Endothelial cell of umbilical vein (primary cell): ENCODE measurements around the gene HECTD4. TPM values are rescaled to one million over a fixed set of nuclear protein-coding genes. Genes with fewer than 3 reads are reported as not detected.

Source experiments
- BruUV-seq: library from RNA; stranded (reverse); fragments of 400-500 nt; replicated peaks from 2 replicates; lab custom pipeline; 2021; lab: Mats Ljungman, UMichigan
- CTCF ChIA-PET: fragments of 300-600, 350-600 bp; sonication (Branson Sonifier 250); formaldehyde crosslinking; loops from one replicate; lab custom pipeline; 2021; ENCODE audit warnings: antibody characterized with exemption, inconsistent platforms; lab: Charles Lee
- POLR2A ChIA-PET: fragments of 300-600, 350-600 bp; sonication (Branson Sonifier 250); formaldehyde crosslinking; loops from one replicate; lab custom pipeline; 2021; ENCODE audit warnings: antibody characterized with exemption, inconsistent platforms; lab: Charles Lee
- DNase-seq: peaks from one replicate; pipeline ENCODE4 v3.0.0-alpha.2; 2011; ENCODE audit warnings: low read depth, low spot score
- FAIRE-seq: peaks from 2 replicates; lab custom pipeline; 2011; peaks lifted over from hg19 to GRCh38; lab: Jason Lieb, UNC
- H2AFZ ChIP-seq: 2 replicates; pipeline ENCODE4 v1.6.0; 2012; ENCODE audit warnings: low read depth, low read length, control low read depth, inconsistent platforms
- H3K27ac ChIP-seq: 2 replicates; pipeline ENCODE4 v1.5.1; 2011; ENCODE audit warnings: low read depth, mild to moderate bottlenecking, control low read depth, low read length, moderate library complexity; ENCODE audit not compliant: insufficient read depth
- H3K27me3 ChIP-seq, 2 experiments: 2 replicates each; pipeline versions ENCODE4 v1.6.0 to v1.6.1; 2011; ENCODE audit warnings: low read length in 2 of 2, mixed read lengths in 1 of 2; ENCODE audit not compliant: control insufficient read depth in 2 of 2, insufficient read depth in 2 of 2
- H3K36me3 ChIP-seq, 2 experiments: 2 replicates in 1 of 2; 3 replicates in 1 of 2; pipeline ENCODE4 v1.5.1; 2011; ENCODE audit warnings: low read length in 2 of 2, mild to moderate bottlenecking in 1 of 2, moderate library complexity in 1 of 2; ENCODE audit not compliant: control insufficient read depth in 2 of 2, insufficient read depth in 2 of 2; ENCODE audit errors: extremely low read depth in 1 of 2
- H3K4me1 ChIP-seq: 3 replicates; pipeline ENCODE4 v1.5.1; 2011; ENCODE audit warnings: mild to moderate bottlenecking, low read length; ENCODE audit not compliant: control insufficient read depth, insufficient read depth; ENCODE audit errors: extremely low read depth
- H3K4me2 ChIP-seq: 2 replicates; pipeline ENCODE4 v1.6.1; 2011; ENCODE audit warnings: low read length, control low read depth, mixed read lengths; ENCODE audit not compliant: insufficient read depth
- H3K4me3 ChIP-seq, 3 experiments: fragments of 200-600 bp in 1 of 3; sonication (generic), shearing (Covaris generic) in 1 of 3; replicated peaks in 1 of 3; 2 replicates each; pipeline ENCODE4 v1.5.1; 2011 to 2016; ENCODE audit warnings: control low read depth in 3 of 3, low read length in 3 of 3, mild to moderate bottlenecking in 2 of 3, inconsistent platforms in 1 of 3, low read depth in 1 of 3, moderate library complexity in 1 of 3; ENCODE audit not compliant: insufficient read depth in 1 of 3
- H3K79me2 ChIP-seq: 2 replicates; pipeline ENCODE4 v1.6.0; 2012; ENCODE audit warnings: low read length, inconsistent platforms; ENCODE audit not compliant: control insufficient read depth, insufficient read depth
- H3K9ac ChIP-seq: replicated peaks from 2 replicates; pipeline ENCODE3; 2011; ENCODE audit warnings: low read length, control low read depth; ENCODE audit not compliant: insufficient read depth; ENCODE audit errors: extremely low read depth
- H3K9me1 ChIP-seq: replicated peaks from 3 replicates; pipeline ENCODE4 v1.6.0; 2011; ENCODE audit warnings: mild to moderate bottlenecking, low read length; ENCODE audit not compliant: control insufficient read depth, insufficient read depth; ENCODE audit errors: extremely low read depth
- H3K9me3 ChIP-seq: replicated peaks from 2 replicates; pipeline ENCODE4 v1.5.1; 2012; ENCODE audit warnings: low read length, inconsistent platforms; ENCODE audit not compliant: control insufficient read depth, insufficient read depth
- H4K20me1 ChIP-seq: replicated peaks from 2 replicates; pipeline ENCODE3; 2011; ENCODE audit warnings: mild to moderate bottlenecking, low read length; ENCODE audit not compliant: control insufficient read depth, insufficient read depth; ENCODE audit errors: extremely low read depth
- EZH2 ChIP-seq: IDR thresholded peaks from 2 replicates; pipeline ENCODE4 v1.6.1; 2012; ENCODE audit warnings: borderline replicate concordance, low read depth, mild to moderate bottlenecking, moderate library complexity, low read length, inconsistent platforms; ENCODE audit not compliant: severe bottlenecking
- FOS ChIP-seq: IDR thresholded peaks from 2 replicates; pipeline ENCODE4 v1.6.1; 2011; ENCODE audit warnings: mild to moderate bottlenecking, low read length, moderate library complexity, borderline replicate concordance; ENCODE audit not compliant: insufficient read depth
- GATA2 ChIP-seq: IDR thresholded peaks from 2 replicates; pipeline ENCODE4 v1.7.0; 2011; ENCODE audit warnings: low read depth, mild to moderate bottlenecking, moderate library complexity, mixed read lengths, low read length; ENCODE audit not compliant: insufficient read length, insufficient read depth
- JUN ChIP-seq: IDR thresholded peaks from 2 replicates; pipeline ENCODE4 v1.6.1; 2011; ENCODE audit warnings: borderline replicate concordance, low read depth; ENCODE audit not compliant: insufficient read length, insufficient read depth
- MYC ChIP-seq: IDR thresholded peaks from one replicate; pipeline ENCODE4 v1.6.1; 2011; ENCODE audit warnings: mild to moderate bottlenecking, low read depth, low read length
- POLR2A ChIP-seq: IDR thresholded peaks from 2 replicates; pipeline ENCODE4 v1.6.1; 2012; ENCODE audit warnings: low read depth, mild to moderate bottlenecking, control low read depth, low read length
- POLR2AphosphoS5 ChIP-seq: IDR thresholded peaks from 2 replicates; pipeline ENCODE4 v1.6.1; 2012; ENCODE audit warnings: low read depth, mild to moderate bottlenecking, control low read depth, low read length, moderate library complexity; ENCODE audit not compliant: insufficient read depth
- dilution Hi-C: fragments of 300-500 bp; cut with MboI; formaldehyde crosslinking; loops from one replicate; pipeline ENCODE4 v1.15.0; 2019; ENCODE audit warnings: low sequenced_read_pairs; ENCODE audit not compliant: extremely low pct_ligation_motif_present
- intact Hi-C: fragments of 100-400 bp; cut with micrococcal nuclease; formaldehyde crosslinking; loops from one replicate; pipeline ENCODE4 v1.10.0; 2022
- polyA plus RNA-seq, 4 experiments: library from polyadenylated mRNA; depleted of rRNA in 3 of 4; stranded (reverse) in 3 of 4; unstranded in 1 of 4; fragments of >200 nt; gene quantifications; 2 replicates each; pipeline versions ENCODE4 v1.2.1 to v1.2.3, GENCODE V29; 2011 to 2012; ENCODE audit warnings: missing spikeins in 1 of 4
- total RNA-seq: library from RNA; stranded (reverse); gene quantifications from 2 replicates; pipeline ENCODE4 v1.2.3, GENCODE V29; 2021
- TF ChIP-seq, protein P1 (sequence below), 2 donors: IDR thresholded peaks; 1 replicate in 1 of 2; 2 replicates in 1 of 2; pipeline ENCODE4 v1.5.1; 2011; ENCODE audit warnings: low read length in 2 of 2, mild to moderate bottlenecking in 2 of 2, moderate library complexity in 2 of 2, control low read depth in 1 of 2, inconsistent platforms in 1 of 2, low read depth in 1 of 2; ENCODE audit not compliant: insufficient read depth in 1 of 2; ENCODE audit errors: extremely low read depth in 1 of 2
- TF ChIP-seq, protein P2 (sequence below): IDR thresholded peaks from 2 replicates; pipeline ENCODE4 v1.6.1; 2011; ENCODE audit not compliant: insufficient read depth, insufficient read length

Gene HECTD4
- total and polyA plus RNA-seq, 2 donors (not counting 3 experiments of a cell fraction or from before 2014, with no cell fraction given), result 9.7 to 47.7 TPM

DNA sequence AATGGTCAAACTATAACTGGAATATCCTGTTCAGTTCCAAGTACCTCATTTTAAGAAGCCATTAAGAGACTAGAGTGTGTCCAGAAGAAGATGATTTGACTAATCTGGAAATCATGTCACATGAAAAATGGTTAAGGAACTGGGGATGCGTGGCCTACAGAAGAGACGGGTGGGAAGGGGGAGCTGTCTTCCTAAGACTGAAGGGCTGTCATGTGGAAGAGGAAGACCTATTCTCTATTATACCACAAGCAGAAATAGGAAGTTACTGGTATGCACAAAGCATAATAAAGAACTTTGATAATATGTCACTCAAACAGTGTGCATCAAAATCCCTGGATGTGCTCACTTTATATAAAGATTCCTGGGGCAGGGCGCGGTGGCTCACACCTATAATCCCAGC, 50.3 kb downstream of the HECTD4 start:
- Histone ChIP-seq H3K36me3 (no peaks in the 10 kb centered on the region), H2AFZ (no peak overlapping the region), H3K79me2 (no peaks in the 10 kb centered on the region), H4K20me1 (peaks cover 4% of the 10 kb centered on the region), H3K27me3 (no peaks in the 10 kb centered on the region), H3K27ac (no peak overlapping the region), H3K4me3 (no peak overlapping the region), H3K4me2 (no peak overlapping the region), H3K9ac (no peak overlapping the region), H3K9me1 (no peaks in the 10 kb centered on the region), H3K9me3 (no peaks in the 10 kb centered on the region), H3K4me1 (no peaks in the 10 kb centered on the region)
- no peak for DNase-seq
- TF ChIP-seq POLR2AphosphoS5, result no peak
- dilution Hi-C loops (no loop called here), intact Hi-C loops (no loop called here)
- ChIA-PET POLR2A (no interaction called here), CTCF (no interaction called here)
- BruUV-seq, result no TSS peak
- no peak for FAIRE-seq

DNA sequence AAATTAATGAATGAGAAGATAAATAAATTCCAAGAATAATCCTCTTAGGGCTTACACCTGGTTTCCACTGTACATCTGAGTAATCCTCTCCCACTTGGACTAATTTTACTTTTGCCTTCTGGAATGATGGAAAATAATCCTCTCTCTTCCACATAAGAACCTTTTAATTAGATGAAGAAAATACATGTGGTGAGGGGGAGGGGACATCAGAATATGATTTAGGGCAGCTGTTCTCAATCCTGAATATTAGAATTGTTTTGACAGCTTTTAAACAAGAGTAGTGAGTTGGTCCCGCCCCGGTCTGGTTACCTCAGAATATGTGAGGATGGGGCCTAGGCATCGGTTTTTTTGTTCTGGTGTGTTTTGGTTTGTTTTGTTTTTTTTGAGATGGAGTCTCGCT, 51.5 kb downstream of the HECTD4 start:
- no peak overlapping the region for H3K9ac ChIP-seq
- H3K27me3 ChIP-seq, result no peaks in the 10 kb centered on the region
- dilution Hi-C loops (no loop called here), intact Hi-C loops (no loop called here)
- no peaks in the 10 kb centered on the region for H3K4me1 ChIP-seq
- no peak overlapping the region for H2AFZ ChIP-seq
- no peak overlapping the region for H3K4me3 ChIP-seq
- DNase-seq (no peak), FAIRE-seq (no peak)
- H4K20me1 ChIP-seq, result peaks cover 4% of the 10 kb centered on the region
- H3K27ac ChIP-seq, result no peak overlapping the region
- no peaks in the 10 kb centered on the region for H3K9me1 ChIP-seq
- POLR2A ChIA-PET, result no interaction called here
- no peak for TF ChIP-seq MYC
- TF ChIP-seq, protein P1, sequence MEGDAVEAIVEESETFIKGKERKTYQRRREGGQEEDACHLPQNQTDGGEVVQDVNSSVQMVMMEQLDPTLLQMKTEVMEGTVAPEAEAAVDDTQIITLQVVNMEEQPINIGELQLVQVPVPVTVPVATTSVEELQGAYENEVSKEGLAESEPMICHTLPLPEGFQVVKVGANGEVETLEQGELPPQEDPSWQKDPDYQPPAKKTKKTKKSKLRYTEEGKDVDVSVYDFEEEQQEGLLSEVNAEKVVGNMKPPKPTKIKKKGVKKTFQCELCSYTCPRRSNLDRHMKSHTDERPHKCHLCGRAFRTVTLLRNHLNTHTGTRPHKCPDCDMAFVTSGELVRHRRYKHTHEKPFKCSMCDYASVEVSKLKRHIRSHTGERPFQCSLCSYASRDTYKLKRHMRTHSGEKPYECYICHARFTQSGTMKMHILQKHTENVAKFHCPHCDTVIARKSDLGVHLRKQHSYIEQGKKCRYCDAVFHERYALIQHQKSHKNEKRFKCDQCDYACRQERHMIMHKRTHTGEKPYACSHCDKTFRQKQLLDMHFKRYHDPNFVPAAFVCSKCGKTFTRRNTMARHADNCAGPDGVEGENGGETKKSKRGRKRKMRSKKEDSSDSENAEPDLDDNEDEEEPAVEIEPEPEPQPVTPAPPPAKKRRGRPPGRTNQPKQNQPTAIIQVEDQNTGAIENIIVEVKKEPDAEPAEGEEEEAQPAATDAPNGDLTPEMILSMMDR (IDR thresholded peaks at IDR 0.05; ENCODE audit: extremely low read depth in 1 of 2, insufficient read depth in 1 of 2, low read depth in 1 of 2, low read length in 2 of 2), result no peak
- no peak for TF ChIP-seq JUN
- TF ChIP-seq GATA2, result no peak
- TF ChIP-seq EZH2, result no peak
- no peak for TF ChIP-seq POLR2AphosphoS5
- TF ChIP-seq FOS, result no peak
- TF ChIP-seq, protein P2, sequence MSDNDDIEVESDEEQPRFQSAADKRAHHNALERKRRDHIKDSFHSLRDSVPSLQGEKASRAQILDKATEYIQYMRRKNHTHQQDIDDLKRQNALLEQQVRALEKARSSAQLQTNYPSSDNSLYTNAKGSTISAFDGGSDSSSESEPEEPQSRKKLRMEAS, result no peak
- TF ChIP-seq POLR2A, result no peak
- H3K4me2 ChIP-seq, result no peak overlapping the region
- no peaks in the 10 kb centered on the region for H3K36me3 ChIP-seq
- peaks cover under 1% of the 10 kb centered on the region for H3K79me2 ChIP-seq
- no peaks in the 10 kb centered on the region for H3K9me3 ChIP-seq
- BruUV-seq, result no TSS peak
- CTCF ChIA-PET, result interaction anchor here (2.3 kb wide), 1 partner anchor 57 kb away, joined by 6 read pairs; no protein-coding TSS in a partner anchor
